ENCODE results near the gene HSD17B1.
"Not testable (repeated sequence)": the region's sequence is repeated elsewhere in the genome, so short reads cannot be mapped to it uniquely, and the experiment has no call there.

HSD17B1 gene
- total RNA-seq, result 0.28 to 1.2 reads per million in 2 donors

- DNase-seq, result not testable (repeated sequence)
Measured at GRCh38 chr17:42552736-42553135, at the start of gene HSD17B1. TSS of gene HSD17B1 (plus strand) at chr17:42552923. CDS start at chr17:42552934, 11 bp downstream.

DNA sequence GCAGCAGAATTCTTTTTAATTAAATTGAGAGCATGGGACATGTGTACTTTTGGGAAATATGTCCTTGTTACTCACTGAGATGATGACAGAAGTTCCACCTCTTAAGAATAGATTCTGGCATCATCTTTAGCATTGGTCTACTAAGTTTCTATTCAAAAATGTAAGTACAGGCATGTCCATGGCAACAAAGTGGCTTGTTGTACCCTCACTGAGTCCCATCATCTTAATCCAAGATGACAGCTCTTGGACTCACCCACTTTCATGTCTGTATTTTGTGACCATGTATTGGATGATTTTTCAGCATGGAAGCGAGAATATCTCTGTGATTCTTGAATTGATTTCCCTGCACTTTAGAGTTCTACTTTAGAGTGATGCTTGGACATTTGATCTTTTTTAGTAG, 49.8 kb upstream of the HSD17B1 start:
- no peak for DNase-seq

GRCh38 chr17:42507671-42508070, 45.1 kb upstream of the HSD17B1 start:
- no peak for DNase-seq

- DNase-seq, result no peak
Measured at GRCh38 chr17:42508426-42509165, 44.1 kb upstream of the HSD17B1 start.

- DNase-seq, result no peak
Measured at GRCh38 chr17:42509409-42509808, 43.3 kb upstream of the HSD17B1 start.

- DNase-seq, result no peak
Measured at GRCh38 chr17:42509841-42510240, 42.9 kb upstream of the HSD17B1 start.

GRCh38 chr17:42512246-42512645, 40.5 kb upstream of the HSD17B1 start:
- no peak for DNase-seq

GRCh38 chr17:42512733-42513251, 39.9 kb upstream of the HSD17B1 start:
- no peak for DNase-seq

- no peak for DNase-seq
Measured at GRCh38 chr17:42513686-42514085, 39.0 kb upstream of the HSD17B1 start.

DNA sequence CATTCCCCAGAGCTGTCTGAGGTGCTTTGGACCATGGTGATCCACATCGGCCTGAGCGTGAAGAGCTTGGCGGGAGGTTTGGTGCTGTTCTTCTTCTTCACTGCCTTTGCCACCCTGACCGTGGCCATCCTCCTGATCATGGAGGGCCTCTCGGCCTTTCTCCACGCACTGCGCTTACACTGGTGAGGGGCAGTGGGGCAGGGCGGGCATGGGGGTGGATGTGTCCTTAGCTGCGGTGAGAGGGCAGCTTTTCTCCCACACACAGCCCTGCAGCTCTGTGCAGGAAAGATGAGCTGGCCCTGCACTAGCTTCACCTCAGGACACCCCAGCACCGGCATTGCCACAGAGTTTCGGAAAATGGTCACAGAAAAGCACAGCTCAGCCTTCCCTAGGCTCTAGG, 38.4 kb upstream of the HSD17B1 start:
- DNase-seq, result no peak

DNA sequence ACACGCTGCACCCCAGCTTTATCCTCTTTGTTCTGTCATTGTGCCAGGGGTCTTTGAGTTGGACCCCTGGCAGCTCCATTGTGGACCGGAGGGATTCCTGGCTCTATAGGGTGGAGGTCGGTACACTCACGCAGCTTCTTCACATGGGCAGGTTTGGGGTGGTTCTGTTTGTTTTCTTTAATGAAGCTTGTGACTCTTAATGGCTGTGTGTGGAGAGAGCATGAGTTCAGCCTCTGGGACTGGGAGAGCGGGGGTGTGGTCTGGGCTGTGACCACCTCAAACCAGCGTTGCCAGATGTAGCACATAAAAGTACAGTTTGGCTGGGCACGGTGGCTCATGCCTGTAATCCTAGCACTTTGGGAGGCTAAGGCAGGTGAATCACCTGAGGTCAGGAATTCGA, 37.9 kb upstream of the HSD17B1 start:
- no peak for DNase-seq

DNA sequence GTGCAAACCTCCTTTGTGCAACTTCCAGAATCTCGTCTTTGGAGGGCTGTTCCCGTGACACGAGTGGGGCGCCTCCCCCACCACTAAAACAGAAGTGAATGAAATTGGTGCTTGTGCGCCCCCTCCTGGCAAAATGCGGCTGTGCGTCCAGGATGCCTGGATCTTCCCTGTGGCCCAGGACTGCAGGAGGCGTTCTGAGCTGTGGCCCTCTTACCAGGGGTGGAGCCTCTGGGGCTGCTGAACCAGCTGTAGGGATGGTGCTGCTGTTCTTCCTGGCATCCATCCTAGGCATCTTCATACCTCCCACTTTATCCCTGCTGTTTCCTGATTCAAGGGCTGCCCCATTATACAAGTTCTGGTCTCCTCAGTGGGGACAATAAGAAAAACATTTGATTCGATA, 35.2 kb upstream of the HSD17B1 start:
- peak; percentile 85 for DNase-seq

- DNase-seq, result no peak
Measured at GRCh38 chr17:42518046-42518754, 34.5 kb upstream of the HSD17B1 start.

- no peak for DNase-seq
Measured at GRCh38 chr17:42518755-42519545, 33.8 kb upstream of the HSD17B1 start.

DNA sequence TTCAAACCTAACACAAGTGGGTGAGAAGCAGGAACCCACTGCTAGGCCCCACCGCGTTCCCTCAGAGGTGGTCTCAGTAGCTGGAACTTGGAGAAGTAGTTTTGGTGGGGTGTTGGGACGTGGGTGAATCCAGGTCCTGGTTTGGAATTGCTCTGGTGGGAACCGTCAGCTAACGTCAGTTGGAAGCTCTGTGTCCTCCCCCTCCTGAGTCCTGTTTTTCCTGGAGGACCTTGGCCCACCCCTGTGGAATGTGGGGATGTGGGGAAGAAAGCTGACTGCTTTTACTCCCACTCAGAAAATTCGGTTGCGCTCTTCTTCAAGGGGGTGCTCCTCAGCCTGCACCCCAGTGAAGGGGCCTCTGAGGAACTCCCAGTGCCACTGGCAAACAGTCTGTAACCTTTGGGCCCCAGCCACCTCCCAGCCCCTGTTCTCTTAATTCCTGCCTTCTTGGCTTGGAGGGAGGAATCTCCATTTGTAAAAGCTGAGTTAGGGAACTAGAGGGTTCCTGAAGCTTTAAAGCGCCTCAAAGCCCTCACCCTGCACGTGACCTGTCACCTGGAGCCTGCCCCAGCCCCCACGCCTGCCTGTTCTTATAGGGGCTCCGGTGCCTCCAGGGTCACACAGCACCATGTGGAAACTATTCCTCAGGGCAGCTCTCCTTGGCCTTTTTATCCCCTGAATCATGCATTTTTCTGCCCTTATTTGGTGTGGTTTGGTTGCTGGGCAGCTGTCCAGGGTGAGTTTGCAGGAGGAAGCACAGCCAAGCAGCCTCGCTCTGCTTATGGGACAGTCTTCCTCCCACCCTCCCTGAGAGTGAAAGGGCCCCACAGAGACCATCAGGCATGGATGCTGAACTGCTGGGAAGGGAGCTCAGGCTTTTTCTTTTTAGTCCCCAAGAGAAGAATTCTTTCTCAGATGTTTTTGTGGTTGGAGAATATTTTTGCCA, 32.9 kb upstream of the HSD17B1 start:
- no peak for DNase-seq

DNA sequence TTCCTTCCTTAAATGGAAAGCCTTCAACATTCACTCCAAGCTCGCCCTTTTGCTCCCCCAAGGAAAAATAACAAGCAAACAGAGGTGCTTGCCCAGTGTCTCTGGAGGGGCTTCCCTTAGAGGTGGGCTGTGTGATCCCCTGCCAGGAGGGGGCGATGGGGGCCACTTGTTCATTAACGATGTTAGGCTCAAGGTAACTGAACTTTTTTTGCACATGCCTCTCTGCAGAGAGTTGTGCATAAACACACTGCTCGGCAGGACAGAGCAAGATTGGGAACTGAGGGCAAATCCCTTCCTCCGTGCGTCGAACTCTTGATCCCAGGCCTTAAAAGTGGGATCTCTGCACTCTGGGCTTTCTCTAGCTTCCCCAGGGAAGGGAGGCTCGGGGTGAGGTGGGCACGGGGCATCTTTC, 32.2 kb upstream of the HSD17B1 start:
- no peak for DNase-seq

GRCh38 chr17:42521036-42521435, 31.7 kb upstream of the HSD17B1 start:
- no peak for DNase-seq

GRCh38 chr17:42521666-42522262, 31.0 kb upstream of the HSD17B1 start:
- DNase-seq, result no peak

DNA sequence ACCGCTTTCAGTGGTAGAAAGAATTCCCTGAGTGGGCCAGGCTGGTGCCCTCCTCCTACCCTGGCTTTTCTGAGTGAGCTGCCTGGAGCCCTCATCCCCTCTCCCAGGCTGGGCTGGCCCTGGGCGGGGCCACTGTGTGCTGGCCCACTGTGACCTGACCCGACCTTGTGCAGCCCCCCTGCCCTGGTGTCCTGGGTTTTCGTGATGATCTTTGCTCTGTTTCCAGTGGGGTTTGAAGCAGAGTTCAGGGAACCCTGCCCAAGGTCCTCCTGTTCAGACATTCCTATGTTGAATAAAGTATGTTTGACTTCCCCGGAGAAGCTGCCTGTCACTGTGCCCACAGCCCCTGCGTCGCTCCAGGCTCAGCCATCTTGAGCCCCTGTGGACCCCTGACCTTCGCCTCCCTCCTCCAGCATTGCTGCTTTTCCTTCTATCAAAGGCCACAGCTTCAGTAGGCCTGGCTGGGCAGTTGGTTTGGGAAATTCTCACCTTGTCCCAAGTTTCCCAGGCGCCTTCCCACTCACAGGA, 30.4 kb upstream of the HSD17B1 start:
- no peak for DNase-seq

DNA sequence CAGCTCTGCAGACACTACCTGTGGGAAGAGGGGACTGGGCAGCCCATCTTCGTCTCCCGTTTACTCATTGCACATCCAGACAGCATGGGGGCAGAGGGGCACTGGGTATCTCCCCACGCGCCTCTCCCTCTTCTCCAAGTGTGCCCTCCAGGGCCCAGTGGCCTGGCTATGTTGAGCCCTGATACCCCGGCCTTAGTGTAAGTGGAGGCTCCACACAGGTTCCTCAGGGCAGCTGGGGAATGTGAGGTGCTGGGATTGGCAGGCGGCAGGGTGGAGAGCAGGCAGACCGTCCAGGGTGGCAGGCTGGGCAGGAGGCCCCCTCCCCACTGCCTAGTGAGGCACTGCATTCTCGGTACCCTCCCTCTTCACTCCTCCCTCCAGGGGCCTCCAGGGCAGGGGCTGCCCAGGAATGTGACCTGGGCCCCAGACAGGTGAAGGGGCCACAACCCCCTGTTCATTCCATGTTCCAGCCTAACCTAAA, 29.9 kb upstream of the HSD17B1 start:
- no peak for DNase-seq

- DNase-seq, result no peak
Measured at GRCh38 chr17:42525221-42525620, 27.5 kb upstream of the HSD17B1 start.
